Measurements from ENCODE around the gene CMPK1. TPM values are rescaled to one million over a fixed set of nuclear protein-coding genes. Genes with fewer than 3 reads are reported as not detected.

CMPK1 gene
- total and polyA plus RNA-seq, 2 donors (not counting 3 experiments of a cell fraction or from before 2014, with no cell fraction given) = 16.4 to 79.6 TPM

GRCh38 chr1:47330212-47330611 lies 3.4 kb upstream of the CMPK1 start:
- Histone ChIP-seq H3K9me1 (replicated peaks; ENCODE audit: control insufficient read depth, extremely low read depth, insufficient read depth, low read length) (no peaks in the 10 kb centered on the region), H3K79me2 (ENCODE audit: control insufficient read depth, insufficient read depth, low read length) (peaks cover 11% of the 10 kb centered on the region), H3K4me1 (ENCODE audit: control insufficient read depth, extremely low read depth, insufficient read depth, low read length) (peaks cover 18% of the 10 kb centered on the region), H3K4me2 (ENCODE audit: insufficient read depth, low read length) (no peak overlapping the region), H2AFZ (ENCODE audit: low read depth, low read length) (no peak overlapping the region), H3K36me3 (ENCODE audit: control insufficient read depth in 2 of 2, extremely low read depth in 1 of 2, insufficient read depth in 2 of 2, low read length in 2 of 2) (no peaks in the 10 kb centered on the region), H4K20me1 (replicated peaks; ENCODE audit: control insufficient read depth, extremely low read depth, insufficient read depth, low read length) (no peaks in the 10 kb centered on the region), H3K9ac (replicated peaks; ENCODE audit: extremely low read depth, insufficient read depth, low read length) (no peak overlapping the region), H3K27me3 (ENCODE audit: control insufficient read depth in 2 of 2, insufficient read depth in 2 of 2, low read length in 2 of 2) (no peaks in the 10 kb centered on the region), H3K9me3 (replicated peaks; ENCODE audit: control insufficient read depth, insufficient read depth, low read length) (no peaks in the 10 kb centered on the region), H3K4me3 (replicated peaks in 1 of 3; ENCODE audit: insufficient read depth in 1 of 3, low read depth in 1 of 3, low read length in 3 of 3) (no peak overlapping the region), H3K27ac (ENCODE audit: insufficient read depth, low read depth, low read length) (no peak overlapping the region)
- ChIA-PET CTCF (interaction anchor here (1.2 kb wide), 1 partner anchor 67 kb away, joined by 5 read pairs; no protein-coding TSS in a partner anchor), POLR2A (no interaction called here)
- FAIRE-seq (no peak), DNase-seq (ENCODE audit: low read depth, low spot score) (no peak)
- TF ChIP-seq POLR2AphosphoS5 (IDR thresholded peaks at IDR 0.05; ENCODE audit: insufficient read depth, low read depth, low read length) = no peak
- no peak for TF ChIP-seq POLR2A (IDR thresholded peaks at IDR 0.05; ENCODE audit: low read depth, low read length)
- TF ChIP-seq MAX (IDR thresholded peaks at IDR 0.05; ENCODE audit: insufficient read depth, insufficient read length) = no peak
- dilution Hi-C loops (cut with MboI; ENCODE audit: extremely low pct_ligation_motif_present, low sequenced_read_pairs) = no loop called here
- no TSS peak for BruUV-seq (replicated peaks)
- intact Hi-C loops (cut with micrococcal nuclease) = loop anchor here (10.0 kb wide), 1 partner anchor 615 kb away; the partner anchor contains the start of gene EFCAB14

- Histone ChIP-seq H4K20me1 (replicated peaks; ENCODE audit: control insufficient read depth, extremely low read depth, insufficient read depth, low read length) (no peaks in the 10 kb centered on the region), H3K4me1 (ENCODE audit: control insufficient read depth, extremely low read depth, insufficient read depth, low read length) (peaks cover 25% of the 10 kb centered on the region), H3K36me3 (ENCODE audit: control insufficient read depth in 2 of 2, extremely low read depth in 1 of 2, insufficient read depth in 2 of 2, low read length in 2 of 2) (no peaks in the 10 kb centered on the region), H3K9me3 (replicated peaks; ENCODE audit: control insufficient read depth, insufficient read depth, low read length) (no peaks in the 10 kb centered on the region), H2AFZ (ENCODE audit: low read depth, low read length) (no peak overlapping the region), H3K4me2 (ENCODE audit: insufficient read depth, low read length) (no peak overlapping the region), H3K79me2 (ENCODE audit: control insufficient read depth, insufficient read depth, low read length) (peaks cover 28% of the 10 kb centered on the region), H3K9ac (replicated peaks; ENCODE audit: extremely low read depth, insufficient read depth, low read length) (no peak overlapping the region), H3K27ac (ENCODE audit: insufficient read depth, low read depth, low read length) (no peak overlapping the region), H3K27me3 (ENCODE audit: control insufficient read depth in 2 of 2, insufficient read depth in 2 of 2, low read length in 2 of 2) (no peaks in the 10 kb centered on the region), H3K9me1 (replicated peaks; ENCODE audit: control insufficient read depth, extremely low read depth, insufficient read depth, low read length) (no peaks in the 10 kb centered on the region), H3K4me3 (replicated peaks in 1 of 3; ENCODE audit: insufficient read depth in 1 of 3, low read depth in 1 of 3, low read length in 3 of 3) (no peak overlapping the region)
- ChIA-PET CTCF (interaction anchor here (0.6 to 2.9 kb wide), 4 partner anchors 7 to 89 kb away, joined by 3 to 22 read pairs (median 10); no protein-coding TSS in a partner anchor), POLR2A (no interaction called here)
- DNase-seq (ENCODE audit: low read depth, low spot score) = no peak
- BruUV-seq (replicated peaks) = no TSS peak
- no peak for FAIRE-seq
- no peak for TF ChIP-seq MYC (IDR thresholded peaks at IDR 0.05; ENCODE audit: low read depth, low read length)
- no peak for TF ChIP-seq CTCF (IDR thresholded peaks at IDR 0.05; ENCODE audit: extremely low read depth in 1 of 2, insufficient read depth in 1 of 2, low read depth in 1 of 2, low read length in 2 of 2)
- dilution Hi-C loops (cut with MboI; ENCODE audit: extremely low pct_ligation_motif_present, low sequenced_read_pairs) = no loop called here
- intact Hi-C loops (cut with micrococcal nuclease) = loop anchor here (10.0 kb wide), 1 partner anchor 617 kb away; the partner anchor contains the start of gene EFCAB14
These were observed 1.7 kb upstream of the CMPK1 start for GRCh38 chr1:47331875-47332274.
